Activated naive CD8-positive, alpha-beta T cell treated with anti-CD3 and anti-CD28 coated beads, Interleukin-2, amount 50 U/mL, for 24 hours (primary cell): ENCODE measurements around the gene ENTPD7.

ENCODE experiments used
- ATAC-seq: fragments of 150-1000 bp; cut with Tn5 transposase; one replicate; pipeline ENCODE4 v1.10.0; 2021
- DNase-seq: peaks from one replicate; pipeline ENCODE4 v3.0.0; 2021
- H3K27ac Mint-ChIP-seq: one replicate; pipeline ENCODE4 v1.8.0; 2021; ENCODE audit warnings: mild to moderate bottlenecking, mixed read lengths
- H3K27me3 Mint-ChIP-seq: one replicate; pipeline ENCODE4 v1.8.0; 2021; ENCODE audit warnings: mixed read lengths
- H3K36me3 Mint-ChIP-seq: one replicate; pipeline ENCODE4 v1.8.0; 2021; ENCODE audit warnings: low read depth, mixed read lengths
- H3K4me1 Mint-ChIP-seq: one replicate; pipeline ENCODE4 v1.8.0; 2021; ENCODE audit warnings: mixed read lengths
- H3K4me3 Mint-ChIP-seq: one replicate; pipeline ENCODE4 v1.8.0; 2021; ENCODE audit warnings: mild to moderate bottlenecking, moderate library complexity, mixed read lengths
- H3K9me3 Mint-ChIP-seq: one replicate; pipeline ENCODE4 v1.8.0; 2021; ENCODE audit warnings: mixed read lengths

Gene ENTPD7

GRCh38 chr10:99628923-99629624, 30.2 kb upstream of the ENTPD7 start:
- Mint-ChIP-seq H3K36me3 (no peaks in the 10 kb centered on the region), H3K9me3 (no peaks in the 10 kb centered on the region), H3K4me1 (no peaks in the 10 kb centered on the region), H3K27me3 (peaks cover 3% of the 10 kb centered on the region), H3K4me3 (no peak overlapping the region), H3K27ac (no peak overlapping the region)
- ATAC-seq: no peak
- DNase-seq: no peak

GRCh38 chr10:99629625-99629978, 29.7 kb upstream of the ENTPD7 start:
- no peak for ATAC-seq
- no peaks in the 10 kb centered on the region for H3K4me1 Mint-ChIP-seq
- H3K4me3 Mint-ChIP-seq: no peak overlapping the region
- no peak for DNase-seq
- no peaks in the 10 kb centered on the region for H3K9me3 Mint-ChIP-seq
- peaks cover 8% of the 10 kb centered on the region for H3K27me3 Mint-ChIP-seq
- no peaks in the 10 kb centered on the region for H3K36me3 Mint-ChIP-seq
- H3K27ac Mint-ChIP-seq: no peak overlapping the region

GRCh38 chr10:99630433-99630832, 28.9 kb upstream of the ENTPD7 start:
- no peak for DNase-seq

GRCh38 chr10:99630991-99631390, 28.3 kb upstream of the ENTPD7 start:
- H3K27ac Mint-ChIP-seq: no peak overlapping the region
- no peaks in the 10 kb centered on the region for H3K9me3 Mint-ChIP-seq
- ATAC-seq (no peak), DNase-seq (no peak)
- peaks cover 17% of the 10 kb centered on the region for H3K27me3 Mint-ChIP-seq
- no peaks in the 10 kb centered on the region for H3K4me1 Mint-ChIP-seq
- H3K36me3 Mint-ChIP-seq: no peaks in the 10 kb centered on the region
- no peak overlapping the region for H3K4me3 Mint-ChIP-seq

More at GRCh38 chr10:99630433-99630832, 28.9 kb upstream of the ENTPD7 start:
- Mint-ChIP-seq H3K9me3 (no peaks in the 10 kb centered on the region), H3K4me3 (no peak overlapping the region), H3K4me1 (no peaks in the 10 kb centered on the region), H3K36me3 (no peaks in the 10 kb centered on the region), H3K27ac (no peak overlapping the region), H3K27me3 (peaks cover 12% of the 10 kb centered on the region)
- ATAC-seq: no peak

GRCh38 chr10:99631496-99631895, 27.8 kb upstream of the ENTPD7 start:
- H3K4me1 Mint-ChIP-seq: no peaks in the 10 kb centered on the region
- peaks cover 21% of the 10 kb centered on the region for H3K27me3 Mint-ChIP-seq
- DNase-seq (no peak), ATAC-seq (no peak)
- H3K9me3 Mint-ChIP-seq: no peaks in the 10 kb centered on the region
- H3K36me3 Mint-ChIP-seq: no peaks in the 10 kb centered on the region
- H3K27ac Mint-ChIP-seq: no peak overlapping the region
- H3K4me3 Mint-ChIP-seq: no peak overlapping the region

- H3K9me3 Mint-ChIP-seq: no peaks in the 10 kb centered on the region
- no peak for ATAC-seq
- H3K4me3 Mint-ChIP-seq: no peak overlapping the region
- H3K27ac Mint-ChIP-seq: no peak overlapping the region
- no peak for DNase-seq
- no peaks in the 10 kb centered on the region for H3K4me1 Mint-ChIP-seq
- peaks cover 30% of the 10 kb centered on the region for H3K27me3 Mint-ChIP-seq
- no peaks in the 10 kb centered on the region for H3K36me3 Mint-ChIP-seq
These were observed 25.5 kb upstream of the ENTPD7 start for GRCh38 chr10:99633832-99634231.

- Mint-ChIP-seq H3K36me3 (no peaks in the 10 kb centered on the region), H3K27ac (no peak overlapping the region), H3K4me1 (no peaks in the 10 kb centered on the region), H3K9me3 (peaks cover 4% of the 10 kb centered on the region), H3K27me3 (peaks cover 30% of the 10 kb centered on the region), H3K4me3 (no peak overlapping the region)
- ATAC-seq (no peak), DNase-seq (no peak)
These were observed 11.6 kb upstream of the ENTPD7 start for GRCh38 chr10:99647601-99648151.

- Mint-ChIP-seq H3K36me3 (no peaks in the 10 kb centered on the region), H3K27ac (no peak overlapping the region), H3K27me3 (peaks cover 30% of the 10 kb centered on the region), H3K4me1 (no peaks in the 10 kb centered on the region), H3K9me3 (peaks cover 4% of the 10 kb centered on the region), H3K4me3 (no peak overlapping the region)
- DNase-seq (no peak), ATAC-seq (no peak)
These were observed 10.6 kb upstream of the ENTPD7 start for GRCh38 chr10:99648717-99649116.

- no peak for ATAC-seq
- no peak overlapping the region for H3K27ac Mint-ChIP-seq
- H3K4me1 Mint-ChIP-seq: no peaks in the 10 kb centered on the region
- H3K27me3 Mint-ChIP-seq: peaks cover 29% of the 10 kb centered on the region
- no peaks in the 10 kb centered on the region for H3K36me3 Mint-ChIP-seq
- no peak overlapping the region for H3K4me3 Mint-ChIP-seq
- no peaks in the 10 kb centered on the region for H3K9me3 Mint-ChIP-seq
- DNase-seq: no peak
These were observed 6.4 kb upstream of the ENTPD7 start for GRCh38 chr10:99652800-99653390.

- no peak overlapping the region for H3K4me3 Mint-ChIP-seq
- peaks cover 9% of the 10 kb centered on the region for H3K4me1 Mint-ChIP-seq
- DNase-seq (no peak), ATAC-seq (no peak)
- H3K9me3 Mint-ChIP-seq: no peaks in the 10 kb centered on the region
- H3K27me3 Mint-ChIP-seq: peaks cover 21% of the 10 kb centered on the region
- H3K36me3 Mint-ChIP-seq: no peaks in the 10 kb centered on the region
- H3K27ac Mint-ChIP-seq: no peak overlapping the region
These were observed 4.7 kb upstream of the ENTPD7 start for GRCh38 chr10:99654390-99655175.

- H3K27me3 Mint-ChIP-seq: peaks cover 16% of the 10 kb centered on the region
- H3K27ac Mint-ChIP-seq: no peak overlapping the region
- ATAC-seq: no peak
- H3K36me3 Mint-ChIP-seq: no peaks in the 10 kb centered on the region
- peaks cover 21% of the 10 kb centered on the region for H3K4me1 Mint-ChIP-seq
- no peaks in the 10 kb centered on the region for H3K9me3 Mint-ChIP-seq
- H3K4me3 Mint-ChIP-seq: no peak overlapping the region
- no peak for DNase-seq
These were observed 2.9 kb upstream of the ENTPD7 start for GRCh38 chr10:99656199-99657064.

- H3K4me1 Mint-ChIP-seq: peaks cover 21% of the 10 kb centered on the region
- DNase-seq (peak; percentile 75), ATAC-seq (peak; percentile 9)
- H3K27ac Mint-ChIP-seq: peak overlapping the region; percentile 67
- no peaks in the 10 kb centered on the region for H3K9me3 Mint-ChIP-seq
- peak overlapping the region; percentile 83 for H3K4me3 Mint-ChIP-seq
- peaks cover under 1% of the 10 kb centered on the region for H3K36me3 Mint-ChIP-seq
- peaks cover 16% of the 10 kb centered on the region for H3K27me3 Mint-ChIP-seq
These were observed 683 bp upstream of the ENTPD7 start for GRCh38 chr10:99658622-99659030.

GRCh38 chr10:99659868-99660366, 608 bp downstream of the ENTPD7 start:
- Mint-ChIP-seq H3K27ac (peak overlapping the region; percentile 84), H3K4me3 (peak overlapping the region; percentile 83), H3K27me3 (peaks cover 16% of the 10 kb centered on the region), H3K36me3 (peaks cover 1% of the 10 kb centered on the region), H3K9me3 (no peaks in the 10 kb centered on the region), H3K4me1 (peaks cover 21% of the 10 kb centered on the region)
- DNase-seq (peak; percentile 7), ATAC-seq (no peak)
